Fibroblast of villous mesenchyme (primary cell): ENCODE results near the gene DUSP23. TPM values are rescaled to one million over a fixed set of nuclear protein-coding genes. Genes with fewer than 3 reads are reported as not detected.
A peak's percentile ranks its signal among the peaks of the same experiment; 100 is the strongest.

Source experiments
- DNase-seq: peaks from one replicate; pipeline ENCODE4 v3.0.0-alpha.2; 2010; ENCODE audit warnings: low read depth
- H3K4me3 ChIP-seq: 2 replicates; pipeline ENCODE4 v1.5.1; 2011; ENCODE audit warnings: low read depth, mild to moderate bottlenecking, low read length
- CTCF ChIP-seq: IDR thresholded peaks from 2 replicates; pipeline ENCODE4 v1.5.1; 2012; ENCODE audit warnings: low read depth, mild to moderate bottlenecking, low read length; ENCODE audit not compliant: insufficient read depth
- total RNA-seq: library from RNA; depleted of rRNA; stranded (reverse); fragments of >200 nt; gene quantifications from 2 replicates; pipeline ENCODE4 v1.2.3, GENCODE V29; 2012

The DUSP23 gene
- total RNA-seq, 1 donor: 6.0 TPM

- TF ChIP-seq CTCF: no peak
Observed at GRCh38 chr1:159765806-159766205, 15.0 kb upstream of the DUSP23 start.

GRCh38 chr1:159771127-159771895, 9.5 kb upstream of the DUSP23 start:
- H3K4me3 ChIP-seq: no peak overlapping the region
- no peak for DNase-seq
- no peak for TF ChIP-seq CTCF

More at GRCh38 chr1:159765806-159766205, 15.0 kb upstream of the DUSP23 start:
- DNase-seq: no peak
- H3K4me3 ChIP-seq: no peak overlapping the region

- TF ChIP-seq CTCF: no peak
- H3K4me3 ChIP-seq: no peak overlapping the region
- no peak for DNase-seq
Observed at GRCh38 chr1:159774465-159774864, 6.3 kb upstream of the DUSP23 start.

GRCh38 chr1:159775716-159776115, 5.0 kb upstream of the DUSP23 start:
- no peak for DNase-seq
- no peak overlapping the region for H3K4me3 ChIP-seq
- TF ChIP-seq CTCF: no peak

GRCh38 chr1:159778266-159778665, 2.5 kb upstream of the DUSP23 start:
- no peak for TF ChIP-seq CTCF

GRCh38 chr1:159779403-159779851, 1.3 kb upstream of the DUSP23 start:
- no peak overlapping the region for H3K4me3 ChIP-seq
- DNase-seq: peak; percentile 10
- no peak for TF ChIP-seq CTCF

More at GRCh38 chr1:159778266-159778665, 2.5 kb upstream of the DUSP23 start:
- no peak overlapping the region for H3K4me3 ChIP-seq
- DNase-seq: no peak

GRCh38 chr1:159781992-159782391, 1.2 kb downstream of the DUSP23 start:
- no peak for TF ChIP-seq CTCF
- DNase-seq: no peak
- no peak overlapping the region for H3K4me3 ChIP-seq
